GM12892 (cell line): ENCODE results near the gene F11.

Experiments used
- DNase-seq: peaks from one replicate; pipeline ENCODE4 v3.0.0; 2011; ENCODE audit not compliant: insufficient read length
- FAIRE-seq: peaks from 2 replicates; lab custom pipeline; 2011; peaks lifted over from hg19 to GRCh38; lab: Jason Lieb, UNC
- POLR2A ChIP-seq: IDR thresholded peaks from 2 replicates; pipeline ENCODE4 v1.6.1; 2011; ENCODE audit warnings: low read depth, low read length, control low read depth
- POLR2AphosphoS5 ChIP-seq: IDR thresholded peaks from 2 replicates; pipeline ENCODE4 v1.6.1; 2011; ENCODE audit warnings: low read depth, low read length, control low read depth
- TAF1 ChIP-seq: IDR thresholded peaks from 2 replicates; pipeline ENCODE4 v1.6.1; 2011; ENCODE audit warnings: low read depth, mild to moderate bottlenecking, control low read depth, low read length, borderline replicate concordance

Gene F11

DNA sequence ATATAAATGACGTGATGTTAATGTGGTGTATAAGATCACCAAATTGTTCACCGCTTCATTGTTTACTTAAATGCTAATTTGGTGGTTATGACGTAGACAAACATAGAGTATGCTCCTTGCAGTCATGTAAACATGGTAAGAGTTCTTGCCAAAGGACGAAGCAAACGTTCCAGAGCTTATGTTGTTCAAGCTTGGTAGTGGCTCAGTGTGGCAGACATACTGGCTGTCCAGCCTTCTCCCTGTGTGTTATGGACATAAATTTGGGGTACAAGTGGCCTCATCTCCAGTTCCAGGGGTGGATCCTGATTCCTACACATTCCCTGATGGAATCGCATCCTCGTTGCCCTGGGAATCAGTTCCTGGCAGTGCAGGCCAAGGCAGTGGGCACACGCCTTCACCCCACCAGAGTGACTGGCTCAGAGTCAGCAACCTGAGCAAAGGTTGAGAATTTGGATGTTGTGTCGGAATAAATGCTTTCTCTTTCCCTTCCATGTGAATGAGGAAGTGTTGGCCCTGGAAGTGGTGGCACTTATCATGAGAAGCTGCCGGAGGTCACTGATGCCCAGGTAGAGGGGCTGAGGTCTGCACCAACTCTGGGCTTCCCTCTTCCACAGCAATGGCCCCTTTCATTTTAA is 25.4 kb downstream of the F11 start:
- DNase-seq = no peak
- no peak for TF ChIP-seq TAF1
- no peak for TF ChIP-seq POLR2AphosphoS5
- FAIRE-seq = no peak

GRCh38 chr4:186294160-186294559 is 28.2 kb downstream of the F11 start:
- DNase-seq (no peak), FAIRE-seq (no peak)
- TF ChIP-seq TAF1 = no peak
- no peak for TF ChIP-seq POLR2A
- no peak for TF ChIP-seq POLR2AphosphoS5

- no peak for FAIRE-seq
- TF ChIP-seq POLR2AphosphoS5 (no peak), POLR2A (no peak), TAF1 (no peak)
Observed at GRCh38 chr4:186296481-186296880, 30.5 kb downstream of the F11 start.

GRCh38 chr4:186297013-186297645 is 31.1 kb downstream of the F11 start:
- no peak for TF ChIP-seq POLR2AphosphoS5
- no peak for TF ChIP-seq TAF1
- FAIRE-seq (no peak), DNase-seq (no peak)

More at GRCh38 chr4:186296481-186296880, 30.5 kb downstream of the F11 start:
- no peak for DNase-seq

DNA sequence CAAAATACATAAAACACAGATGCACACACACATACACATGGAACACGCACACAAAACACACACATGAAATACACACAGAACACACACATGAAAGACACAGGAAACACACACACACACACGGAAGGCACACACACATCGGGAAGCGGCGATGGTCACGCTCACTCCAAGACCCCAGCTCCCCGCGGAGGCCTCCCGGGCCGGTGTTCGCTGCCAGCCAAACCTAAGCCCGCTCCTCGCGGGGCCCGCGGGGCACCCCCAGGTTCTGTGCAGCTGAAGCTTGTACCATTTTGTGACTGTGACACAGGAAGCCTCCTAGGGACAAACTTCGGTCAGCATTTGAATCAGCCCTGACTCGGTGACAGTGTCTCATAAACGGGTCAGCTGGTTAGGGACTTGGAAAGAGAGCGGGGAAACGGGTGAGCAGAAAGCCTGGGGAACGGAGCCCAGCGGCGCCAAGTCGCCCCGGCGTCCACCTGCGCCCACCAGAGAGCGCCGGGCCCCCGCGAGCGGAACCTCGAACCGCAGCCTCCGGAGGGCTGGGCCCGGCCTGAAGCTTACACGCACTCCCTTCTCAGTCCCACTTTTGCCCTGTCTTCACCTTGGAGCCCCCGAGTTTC is 32.1 kb downstream of the F11 start:
- TF ChIP-seq TAF1 = no peak
- no peak for TF ChIP-seq POLR2AphosphoS5
- TF ChIP-seq POLR2A = no peak
- FAIRE-seq = no peak
- DNase-seq = no peak

DNA sequence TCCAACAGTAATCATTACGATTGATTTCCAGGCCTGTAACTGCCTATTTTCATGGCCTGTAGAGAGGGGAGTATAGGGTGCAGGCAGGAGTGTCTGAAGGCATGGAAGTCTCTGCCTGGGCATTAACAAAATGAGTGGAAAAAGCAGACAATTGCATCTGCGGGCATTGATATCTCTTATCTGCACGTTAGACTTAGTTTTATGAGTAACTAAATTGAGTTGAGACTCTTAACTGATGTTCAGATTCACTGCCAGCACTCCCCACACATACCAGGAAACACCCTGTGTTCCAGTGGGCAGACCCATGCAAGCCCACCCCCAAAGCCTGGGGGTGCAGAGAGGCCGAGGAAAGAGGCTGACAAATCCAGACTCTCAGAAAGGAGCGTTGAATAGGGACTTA is 33.3 kb downstream of the F11 start:
- no peak for DNase-seq
- no peak for FAIRE-seq
- no peak for TF ChIP-seq POLR2AphosphoS5
- no peak for TF ChIP-seq TAF1
- TF ChIP-seq POLR2A = no peak

DNA sequence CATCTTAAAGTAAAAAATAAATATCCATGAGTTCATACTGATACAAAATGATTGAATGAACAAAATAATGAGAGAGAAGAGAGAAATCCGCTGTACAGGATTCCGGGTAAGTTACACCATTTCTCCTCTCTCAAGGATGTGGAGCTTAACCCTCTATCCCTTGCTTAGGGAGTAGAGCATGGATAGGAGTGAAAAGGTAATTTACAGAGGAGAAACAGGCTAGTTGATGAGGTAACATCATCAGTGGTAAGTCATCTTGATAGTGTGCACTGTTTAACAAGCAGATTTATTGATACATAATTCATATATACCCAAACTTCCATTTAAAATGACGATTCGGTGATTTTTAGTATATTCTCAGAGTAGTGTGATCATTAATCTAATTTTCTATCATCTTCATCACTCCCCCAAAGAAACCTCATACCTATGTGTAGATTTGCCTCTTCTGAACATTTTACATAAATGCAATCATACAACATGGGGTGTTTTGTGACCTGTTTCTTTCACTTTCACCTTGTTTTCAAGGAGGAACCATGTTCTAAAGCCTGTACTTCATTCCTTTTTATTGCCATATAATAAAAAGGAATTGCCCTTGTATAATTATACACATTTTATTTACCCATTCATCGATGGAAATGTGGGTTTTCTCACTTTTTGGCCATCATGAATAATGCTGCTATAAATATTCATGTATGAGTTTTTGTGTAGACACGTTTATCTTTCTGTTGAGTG is 34.8 kb downstream of the F11 start:
- DNase-seq (no peak), FAIRE-seq (no peak)
- TF ChIP-seq TAF1 (no peak), POLR2A (no peak), POLR2AphosphoS5 (no peak)

DNA sequence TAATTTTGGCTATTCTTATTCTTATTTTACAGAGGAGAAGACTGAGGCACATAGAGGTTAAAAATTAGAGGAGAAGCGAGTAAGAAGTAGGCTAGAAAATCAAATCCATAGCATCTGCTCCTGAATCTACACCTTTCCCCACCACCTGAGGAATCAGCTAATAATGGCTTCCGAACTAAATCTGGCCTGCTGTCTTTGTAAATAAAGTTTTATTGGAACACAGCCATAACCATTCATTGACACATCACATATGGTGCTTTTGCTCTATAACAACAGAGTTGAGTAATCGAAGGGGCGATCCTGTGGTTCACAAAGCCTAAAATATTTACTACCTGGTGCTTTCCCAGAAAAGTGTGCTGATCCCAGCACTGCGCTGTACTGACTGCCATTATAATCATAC is 38.2 kb downstream of the F11 start:
- FAIRE-seq = no peak

DNA sequence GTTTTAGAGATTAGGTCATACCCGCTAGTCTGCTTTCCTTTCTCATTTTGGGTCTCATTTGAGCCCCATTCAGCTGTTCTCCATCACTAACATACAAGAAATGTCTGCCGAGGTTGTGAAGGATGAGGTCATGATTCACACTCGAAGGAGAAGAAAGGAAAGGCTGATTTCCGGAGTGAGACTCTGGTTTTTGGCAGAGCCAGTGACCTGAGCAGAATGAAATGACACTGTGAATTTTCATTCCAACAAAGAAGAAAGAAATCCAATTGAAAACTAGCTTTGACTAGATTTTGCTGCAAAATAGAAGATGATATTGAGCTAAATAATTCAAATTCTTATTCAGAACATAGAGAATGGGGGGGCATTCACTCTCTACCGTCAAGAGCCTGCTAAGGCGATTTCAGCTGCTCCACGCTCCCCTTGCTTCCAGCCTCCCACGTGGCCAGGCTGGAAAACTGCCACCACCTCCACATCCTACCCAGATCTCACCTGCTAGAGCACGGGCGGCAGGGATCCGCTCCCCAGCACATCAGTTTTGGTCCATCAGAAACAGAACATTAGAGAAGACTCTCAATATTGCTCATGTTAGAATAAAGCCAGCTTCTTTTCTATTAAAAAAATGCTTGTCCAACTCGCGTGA is 39.0 kb downstream of the F11 start:
- FAIRE-seq (no peak), DNase-seq (no peak)
- TF ChIP-seq TAF1 (no peak), POLR2A (no peak), POLR2AphosphoS5 (no peak)

More for the DNA sequence above, 38.2 kb downstream of the F11 start:
- TF ChIP-seq POLR2A (no peak), TAF1 (no peak), POLR2AphosphoS5 (no peak)
- DNase-seq = no peak

DNA sequence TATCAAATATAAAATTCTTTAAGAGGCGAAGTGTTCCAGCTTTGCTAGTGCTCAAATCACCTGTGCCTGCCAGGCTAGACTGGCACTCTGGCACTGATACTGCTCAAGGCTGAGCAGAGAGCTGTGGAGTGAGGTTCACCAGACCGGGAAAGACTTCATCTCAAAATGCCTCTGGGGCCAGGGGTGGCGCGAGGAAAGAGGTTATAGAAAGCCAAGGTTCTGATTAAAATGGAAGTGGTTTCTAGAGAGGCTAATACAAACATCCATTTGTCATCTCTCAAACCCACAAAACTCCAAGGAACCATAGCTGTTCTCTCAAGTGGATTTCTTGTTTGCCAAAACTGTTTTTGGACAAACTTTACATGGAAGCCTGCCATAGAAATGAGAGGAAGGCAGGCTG is 41.5 kb downstream of the F11 start:
- no peak for DNase-seq
- FAIRE-seq = no peak
- TF ChIP-seq TAF1 = no peak
- TF ChIP-seq POLR2A = no peak
- no peak for TF ChIP-seq POLR2AphosphoS5

DNA sequence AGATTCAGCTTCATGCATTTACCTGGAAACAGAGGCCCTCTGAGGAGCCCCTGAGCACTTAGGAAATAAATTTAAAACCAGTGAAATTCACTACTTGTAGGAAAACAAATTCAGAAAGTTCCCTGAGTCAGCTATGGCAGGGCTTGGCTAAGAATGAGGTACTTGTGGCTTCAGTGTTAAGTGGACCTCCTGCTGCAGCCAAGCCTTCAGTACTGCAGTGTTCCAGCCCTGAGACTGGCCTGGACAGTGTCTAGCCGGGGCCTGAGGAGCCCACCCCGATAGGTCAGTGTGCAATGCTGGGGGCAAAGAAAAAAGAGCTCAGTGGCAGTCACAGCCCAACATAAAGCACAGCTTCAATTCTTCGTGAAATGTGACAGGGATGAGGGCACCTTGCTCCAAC is 41.9 kb downstream of the F11 start:
- TF ChIP-seq POLR2AphosphoS5 = no peak
- no peak for TF ChIP-seq POLR2A
- TF ChIP-seq TAF1 = no peak
- FAIRE-seq (no peak), DNase-seq (no peak)
